SJSA1 (cell line): ENCODE data around the gene EMILIN1. TPM values are rescaled to one million over a fixed set of nuclear protein-coding genes. Genes with fewer than 3 reads are reported as not detected.

Experiments
- DNase-seq, 2 experiments: peaks; one replicate each; pipeline ENCODE4 v3.0.0-alpha.2; 2015 to 2020; ENCODE audit warnings: low spot score in 2 of 2, low read depth in 1 of 2
- H3K27ac ChIP-seq: fragments of 250-450 bp; sonication (Bioruptor Pico); 2 replicates; pipeline ENCODE4 v1.5.1; 2020; ENCODE audit warnings: mild to moderate bottlenecking, moderate library complexity
- H3K27me3 ChIP-seq: fragments of 250-450 bp; sonication (Bioruptor Pico); replicated peaks from 2 replicates; pipeline ENCODE4 v1.5.1; 2020; ENCODE audit warnings: mild to moderate bottlenecking, moderate library complexity
- H3K36me3 ChIP-seq: fragments of 250-450 bp; sonication (Bioruptor Pico); 2 replicates; pipeline ENCODE4 v1.5.1; 2020; ENCODE audit warnings: mild to moderate bottlenecking
- H3K4me1 ChIP-seq: fragments of 250-450 bp; sonication (Bioruptor Pico); replicated peaks from 2 replicates; pipeline ENCODE4 v1.6.1; 2021; ENCODE audit warnings: mild to moderate bottlenecking
- H3K4me3 ChIP-seq: fragments of 250-450 bp; sonication (Bioruptor Pico); 2 replicates; pipeline ENCODE4 v1.5.1; 2020; ENCODE audit warnings: mild to moderate bottlenecking
- H3K9me3 ChIP-seq: fragments of 250-450 bp; sonication (Bioruptor Pico); replicated peaks from 2 replicates; pipeline ENCODE4 v1.5.1; 2020; ENCODE audit warnings: mild to moderate bottlenecking
- total RNA-seq: library from RNA; depleted of rRNA; stranded (reverse); fragments of >200 nt; shearing (Covaris generic); gene quantifications from 2 replicates; pipeline ENCODE4 v1.2.3, GENCODE V29; 2014

EMILIN1 gene
- total RNA-seq, 1 experiment from 2014 or later, result 170 TPM

- Histone ChIP-seq H3K27ac (no peak overlapping the region), H3K36me3 (peaks cover 14% of the 10 kb centered on the region), H3K4me3 (no peak overlapping the region), H3K4me1 (peaks cover 20% of the 10 kb centered on the region), H3K9me3 (no peaks in the 10 kb centered on the region), H3K27me3 (no peaks in the 10 kb centered on the region)
- DNase-seq, result no peak
Measured at GRCh38 chr2:27087823-27088410, 9.5 kb downstream of the EMILIN1 start.

GRCh38 chr2:27088634-27089033 lies 10.2 kb downstream of the EMILIN1 start:
- H3K36me3 ChIP-seq, result peaks cover 11% of the 10 kb centered on the region; the same call in 1 of the 2 replicates
- H3K9me3 ChIP-seq, result no peaks in the 10 kb centered on the region
- H3K4me3 ChIP-seq, result no peak overlapping the region
- H3K27ac ChIP-seq, result no peak overlapping the region
- H3K4me1 ChIP-seq, result peaks cover 20% of the 10 kb centered on the region
- no peaks in the 10 kb centered on the region for H3K27me3 ChIP-seq
- DNase-seq, result no peak

DNA sequence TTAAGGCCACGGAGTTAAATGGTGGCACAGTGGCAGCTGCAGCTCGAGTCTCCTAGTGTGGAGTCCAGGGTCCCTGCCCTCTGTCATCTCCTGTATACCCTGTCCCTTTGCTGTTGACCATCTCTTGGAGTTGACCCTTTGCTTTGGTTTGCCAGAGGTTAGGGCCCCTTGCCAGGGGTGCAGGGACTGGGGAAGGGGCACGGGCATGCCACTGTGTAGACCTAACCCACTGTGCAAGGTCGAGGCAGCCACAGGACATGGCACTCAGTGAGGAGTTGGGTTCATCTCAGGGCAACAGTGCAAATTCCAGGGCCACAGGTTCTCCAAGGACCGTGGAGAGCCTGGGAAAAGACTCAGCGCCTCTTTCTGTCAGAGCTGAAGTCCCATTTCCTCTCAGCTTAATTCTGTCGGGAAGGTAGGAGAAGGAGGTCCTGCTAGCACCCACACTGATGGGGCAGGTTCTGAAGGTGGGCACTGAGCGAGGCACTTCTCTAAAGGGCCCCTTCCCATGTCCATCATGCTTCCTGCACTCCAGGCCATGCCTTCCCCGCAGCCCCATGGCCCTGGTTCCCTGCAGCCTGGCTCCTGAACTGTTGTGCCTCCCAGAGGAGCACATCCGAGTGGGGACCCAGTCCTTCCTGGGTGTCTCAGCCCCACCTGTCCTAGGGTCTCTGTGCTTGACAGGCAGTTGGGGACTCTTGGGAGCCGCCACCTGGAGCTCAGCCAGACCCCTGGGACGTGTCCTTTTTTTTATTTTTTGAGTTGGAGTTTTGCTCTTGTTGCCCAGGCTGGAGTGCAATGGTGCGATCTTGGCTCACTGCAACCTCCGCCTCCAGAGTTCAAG lies 10.9 kb downstream of the EMILIN1 start:
- no peak overlapping the region for H3K4me3 ChIP-seq
- no peak for DNase-seq
- H3K9me3 ChIP-seq, result no peaks in the 10 kb centered on the region
- no peak overlapping the region for H3K27ac ChIP-seq
- H3K4me1 ChIP-seq, result peaks cover 20% of the 10 kb centered on the region
- H3K36me3 ChIP-seq, result peaks cover 9% of the 10 kb centered on the region; the same call in 1 of the 2 replicates
- H3K27me3 ChIP-seq, result no peaks in the 10 kb centered on the region

GRCh38 chr2:27091746-27092695 lies 13.6 kb downstream of the EMILIN1 start:
- Histone ChIP-seq H3K4me1 (peaks cover 4% of the 10 kb centered on the region), H3K27ac (no peak overlapping the region), H3K9me3 (no peaks in the 10 kb centered on the region), H3K36me3 (no peaks in the 10 kb centered on the region), H3K27me3 (no peaks in the 10 kb centered on the region), H3K4me3 (no peak overlapping the region)
- no peak for DNase-seq

DNA sequence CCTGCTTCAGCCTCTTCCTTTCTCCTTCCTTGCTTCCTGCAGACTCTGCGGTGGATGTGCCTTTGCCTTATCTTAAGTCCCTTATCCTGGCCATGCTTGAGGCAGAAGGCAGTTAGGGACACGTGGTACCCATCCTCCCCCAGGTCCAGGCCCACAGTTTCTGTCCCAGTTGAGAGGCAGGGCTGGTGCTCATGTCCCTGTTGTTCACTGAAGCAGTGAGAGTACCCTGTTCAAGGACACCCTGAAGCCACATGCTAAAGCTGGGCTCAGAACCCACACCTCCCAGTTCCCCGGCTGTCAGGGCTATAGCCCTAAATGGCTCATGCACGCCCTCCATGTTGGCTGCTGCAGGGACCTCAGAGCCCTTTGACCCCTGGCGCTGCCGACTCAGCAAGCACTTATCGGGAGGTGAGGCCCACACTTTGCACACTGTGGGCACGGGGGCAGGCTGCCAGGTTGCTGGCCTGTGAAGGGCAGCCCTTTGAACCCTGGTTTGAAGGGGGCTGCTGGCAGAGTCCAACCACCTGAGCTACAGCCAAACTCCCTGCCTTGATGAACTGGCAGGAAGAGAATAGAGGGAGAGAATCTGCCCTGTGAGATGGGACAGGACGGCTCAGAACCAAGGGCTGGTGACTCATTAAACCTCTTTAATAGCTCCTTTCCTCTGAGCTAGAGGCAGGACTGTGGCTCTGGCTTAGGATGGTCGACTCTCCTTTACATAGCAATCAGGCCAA lies 14.4 kb downstream of the EMILIN1 start:
- no peak for DNase-seq
- H3K4me3 ChIP-seq, result no peak overlapping the region
- no peaks in the 10 kb centered on the region for H3K9me3 ChIP-seq
- H3K27me3 ChIP-seq, result no peaks in the 10 kb centered on the region
- H3K4me1 ChIP-seq, result peaks cover 4% of the 10 kb centered on the region
- H3K36me3 ChIP-seq, result no peaks in the 10 kb centered on the region
- no peak overlapping the region for H3K27ac ChIP-seq

GRCh38 chr2:27093430-27094352 lies 15.3 kb downstream of the EMILIN1 start:
- Histone ChIP-seq H3K27me3 (no peaks in the 10 kb centered on the region), H3K36me3 (no peaks in the 10 kb centered on the region), H3K27ac (no peak overlapping the region), H3K9me3 (no peaks in the 10 kb centered on the region), H3K4me3 (no peak overlapping the region), H3K4me1 (peaks cover 4% of the 10 kb centered on the region)
- DNase-seq, result no peak

DNA sequence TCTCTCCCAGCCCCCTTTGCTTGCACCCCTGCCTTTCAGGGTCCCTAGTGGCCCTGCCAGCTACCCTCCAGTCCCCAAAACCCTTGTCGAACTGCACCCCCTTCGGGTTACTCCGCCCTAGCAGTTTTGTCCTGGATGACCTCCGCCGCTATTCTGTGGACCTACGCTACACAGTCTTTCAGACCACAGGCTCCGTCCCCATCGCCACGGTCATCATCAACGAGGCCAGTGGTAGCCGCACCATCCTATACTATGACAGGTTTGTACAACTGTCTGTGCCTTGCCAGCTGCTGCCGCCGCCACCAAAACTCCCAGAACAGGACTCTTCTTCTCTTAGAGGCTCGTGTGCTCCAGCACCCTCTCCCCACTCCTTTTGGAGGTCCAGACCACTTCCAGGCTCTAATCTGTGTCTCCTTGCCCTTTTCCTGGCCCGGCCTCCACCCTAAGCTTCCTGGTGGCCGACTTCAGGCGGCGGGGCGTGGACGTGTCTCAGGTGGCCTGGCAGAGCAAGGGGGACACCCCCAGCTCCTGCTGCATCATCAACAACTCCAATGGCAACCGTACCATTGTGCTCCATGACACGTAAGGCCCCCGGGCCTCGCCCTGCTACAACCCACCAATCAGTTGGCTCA lies 16.1 kb downstream of the EMILIN1 start:
- no peak for DNase-seq
- H3K4me1 ChIP-seq, result peaks cover 4% of the 10 kb centered on the region
- no peaks in the 10 kb centered on the region for H3K27me3 ChIP-seq
- no peak overlapping the region for H3K27ac ChIP-seq
- no peak overlapping the region for H3K4me3 ChIP-seq
- no peaks in the 10 kb centered on the region for H3K36me3 ChIP-seq
- H3K9me3 ChIP-seq, result no peaks in the 10 kb centered on the region

DNA sequence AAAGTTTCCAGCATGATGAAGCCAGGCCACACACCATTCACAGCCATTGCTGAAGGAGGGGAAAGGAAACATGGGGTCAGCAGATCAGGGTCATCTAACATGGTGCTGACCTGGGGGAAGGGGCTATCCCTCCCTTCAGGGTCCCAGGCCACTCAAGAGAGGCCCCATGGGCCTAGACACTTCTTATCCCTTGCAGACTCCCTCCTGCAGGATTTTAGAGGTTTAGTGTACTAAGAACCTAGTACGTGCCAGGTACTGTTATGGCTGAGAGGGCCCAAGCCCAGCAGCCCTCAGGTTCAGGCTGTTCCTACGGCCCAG lies 17.0 kb downstream of the EMILIN1 start:
- peaks cover 4% of the 10 kb centered on the region for H3K4me1 ChIP-seq
- no peaks in the 10 kb centered on the region for H3K9me3 ChIP-seq
- no peak overlapping the region for H3K4me3 ChIP-seq
- no peak for DNase-seq
- no peak overlapping the region for H3K27ac ChIP-seq
- H3K27me3 ChIP-seq, result no peaks in the 10 kb centered on the region
- no peaks in the 10 kb centered on the region for H3K36me3 ChIP-seq

DNA sequence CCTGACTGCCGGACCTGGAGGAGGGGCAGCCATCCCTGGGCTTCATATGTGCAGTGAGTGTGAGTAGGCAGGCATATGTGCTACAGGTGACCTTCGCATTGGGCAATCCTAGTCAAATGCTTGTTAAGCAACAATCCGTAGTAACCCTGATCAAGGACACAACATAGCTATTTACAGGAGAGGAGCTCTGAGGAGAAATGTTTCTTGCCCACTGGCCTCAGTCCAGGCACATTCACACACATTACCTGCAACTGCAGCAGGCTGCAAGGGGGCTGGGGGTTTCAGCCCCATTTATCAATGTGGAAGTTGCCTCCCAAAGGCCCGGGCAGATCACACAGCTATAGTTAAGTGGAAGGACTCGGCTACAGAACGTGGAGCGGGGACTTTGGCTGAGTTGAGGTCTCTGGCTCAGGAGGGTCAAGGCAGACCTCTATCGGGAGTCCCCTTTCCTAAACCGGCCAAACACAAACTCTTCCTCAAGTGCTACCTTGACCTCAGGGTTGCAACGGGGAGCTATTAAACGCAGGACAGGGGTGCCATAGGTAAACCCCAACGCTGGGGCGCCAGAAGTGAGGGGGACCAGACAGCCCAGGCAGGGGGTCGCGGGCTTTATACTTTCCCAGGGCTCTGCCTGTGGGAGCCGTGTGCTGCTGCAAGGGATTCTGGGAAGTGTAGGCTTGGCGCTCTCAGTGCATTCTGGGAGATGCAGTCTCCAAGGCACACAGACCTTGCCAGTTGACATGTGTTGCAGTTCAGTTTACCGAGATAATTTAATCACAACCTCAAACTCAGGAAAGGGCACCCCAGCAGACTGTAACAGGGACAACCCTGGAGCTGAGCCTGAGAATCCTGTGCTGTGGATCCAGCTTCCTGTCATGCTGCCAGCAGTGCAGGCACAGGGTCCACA lies 17.6 kb downstream of the EMILIN1 start:
- DNase-seq, result no peak
- no peaks in the 10 kb centered on the region for H3K36me3 ChIP-seq

GRCh38 chr2:27096748-27097297 lies 18.4 kb downstream of the EMILIN1 start:
- H3K27me3 ChIP-seq, result no peaks in the 10 kb centered on the region
- no peaks in the 10 kb centered on the region for H3K9me3 ChIP-seq
- H3K36me3 ChIP-seq, result no peaks in the 10 kb centered on the region
- DNase-seq, result no peak
- H3K4me1 ChIP-seq, result peaks cover 4% of the 10 kb centered on the region
- no peak overlapping the region for H3K4me3 ChIP-seq
- no peak overlapping the region for H3K27ac ChIP-seq

More for the DNA sequence above, 17.6 kb downstream of the EMILIN1 start:
- peaks cover 4% of the 10 kb centered on the region for H3K4me1 ChIP-seq
- H3K4me3 ChIP-seq, result no peak overlapping the region
- no peak overlapping the region for H3K27ac ChIP-seq
- no peaks in the 10 kb centered on the region for H3K9me3 ChIP-seq
- no peaks in the 10 kb centered on the region for H3K27me3 ChIP-seq

- no peaks in the 10 kb centered on the region for H3K9me3 ChIP-seq
- H3K36me3 ChIP-seq, result no peaks in the 10 kb centered on the region
- no peak overlapping the region for H3K4me3 ChIP-seq
- H3K4me1 ChIP-seq, result peaks cover 4% of the 10 kb centered on the region
- H3K27ac ChIP-seq, result no peak overlapping the region
- no peaks in the 10 kb centered on the region for H3K27me3 ChIP-seq
- no peak for DNase-seq
Measured at GRCh38 chr2:27097341-27097740, 18.9 kb downstream of the EMILIN1 start.
